HG03060 (cell line): Measurements from ENCODE around the gene CCL25.
"Not testable (repeated sequence)": the region's sequence is repeated elsewhere in the genome, so short reads cannot be mapped to it uniquely, and the experiment has no call there.

Source experiments
- ATAC-seq: cut with Tn5 transposase; IDR thresholded peaks from one replicate; pipeline ENCODE4 v1.9.1; 2021; ENCODE audit warnings: low read depth, moderate number of reproducible peaks; ENCODE audit not compliant: unreplicated experiment

Gene CCL25

DNA sequence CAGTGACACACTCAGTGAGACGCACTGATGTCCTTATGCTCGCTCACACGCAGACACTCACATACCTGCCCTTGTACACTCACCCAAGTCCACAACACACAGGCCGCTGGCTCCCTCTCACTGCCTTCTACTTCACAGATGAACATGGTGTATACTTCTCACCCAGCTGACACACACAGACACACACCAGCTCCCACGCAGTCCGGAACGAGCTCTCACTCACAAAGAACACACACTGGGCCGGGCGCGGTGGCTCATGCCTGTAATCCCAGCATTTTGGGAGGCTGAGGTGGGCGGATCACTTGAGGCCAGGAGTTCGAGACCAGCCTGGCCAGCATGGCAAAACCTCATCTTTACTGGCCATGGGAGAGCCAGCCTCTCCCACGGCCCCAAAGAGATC, 31.6 kb downstream of the CCL25 start:
- ATAC-seq, result no peak

GRCh38 chr19:8085598-8086408, 33.2 kb downstream of the CCL25 start:
- ATAC-seq, result no peak

- ATAC-seq, result no peak
Observed at GRCh38 chr19:8086849-8087248, 34.3 kb downstream of the CCL25 start.

DNA sequence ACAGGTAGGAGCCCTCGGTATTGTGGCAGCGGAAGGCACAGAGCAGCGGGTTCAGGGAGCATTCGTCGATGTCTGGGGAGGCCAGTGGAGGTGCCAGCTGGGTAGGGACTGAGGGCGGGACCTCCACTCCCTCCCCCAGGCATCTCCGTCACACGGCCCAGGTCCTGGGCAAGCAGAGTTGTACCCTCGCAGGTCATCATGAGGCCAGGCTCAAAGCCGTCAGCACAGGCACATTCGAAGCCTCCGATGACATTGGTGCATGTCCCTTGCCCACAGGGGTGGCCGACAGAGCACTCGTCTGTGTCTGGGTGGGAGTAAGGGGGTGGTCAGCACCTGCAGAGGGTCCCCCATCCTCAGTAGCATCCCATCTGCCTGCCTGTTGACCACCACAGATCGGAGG, 35.3 kb downstream of the CCL25 start:
- no peak for ATAC-seq

DNA sequence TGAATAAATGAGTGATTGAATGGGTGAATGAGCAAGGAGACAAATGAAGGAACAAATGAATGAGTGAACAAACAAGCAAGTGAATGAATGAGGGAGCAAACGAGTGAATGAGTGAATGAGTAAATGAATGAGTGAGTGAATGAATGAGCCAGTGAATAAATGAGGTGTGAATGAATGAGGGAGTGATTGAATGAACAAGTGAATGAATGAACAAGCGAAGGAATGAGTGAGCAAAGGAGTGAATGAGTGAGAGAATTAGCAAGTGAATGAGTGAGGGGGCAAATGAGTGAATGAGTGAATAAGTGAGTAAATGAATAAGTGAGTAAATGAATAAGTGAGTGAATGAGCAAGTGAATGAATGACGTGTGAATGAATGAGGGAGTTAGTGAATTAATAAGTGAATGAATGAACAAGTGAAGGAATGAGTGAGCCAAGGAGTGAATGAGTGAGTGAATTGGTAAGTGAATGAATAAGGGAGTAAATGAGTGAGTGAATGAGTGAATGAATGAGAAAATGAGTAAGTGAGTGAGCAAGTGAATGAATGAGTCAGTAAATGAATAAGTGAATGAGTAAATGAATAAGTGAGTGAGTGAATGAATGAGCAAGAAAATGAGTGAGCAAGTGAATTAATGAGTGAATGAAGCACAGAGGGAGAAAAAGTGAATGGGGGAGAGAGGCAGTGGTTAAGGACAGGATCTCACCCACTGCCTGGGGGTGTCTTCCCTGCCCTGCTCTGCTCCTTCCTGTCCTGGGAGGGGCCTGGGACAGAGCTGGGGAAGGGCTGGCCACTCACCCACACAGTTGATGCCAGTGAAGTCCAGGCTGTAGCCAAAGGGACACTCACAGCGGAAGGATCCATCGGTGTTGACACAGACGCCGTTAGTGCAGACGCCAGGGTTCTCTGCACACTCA, 36.4 kb downstream of the CCL25 start:
- no peak for ATAC-seq

DNA sequence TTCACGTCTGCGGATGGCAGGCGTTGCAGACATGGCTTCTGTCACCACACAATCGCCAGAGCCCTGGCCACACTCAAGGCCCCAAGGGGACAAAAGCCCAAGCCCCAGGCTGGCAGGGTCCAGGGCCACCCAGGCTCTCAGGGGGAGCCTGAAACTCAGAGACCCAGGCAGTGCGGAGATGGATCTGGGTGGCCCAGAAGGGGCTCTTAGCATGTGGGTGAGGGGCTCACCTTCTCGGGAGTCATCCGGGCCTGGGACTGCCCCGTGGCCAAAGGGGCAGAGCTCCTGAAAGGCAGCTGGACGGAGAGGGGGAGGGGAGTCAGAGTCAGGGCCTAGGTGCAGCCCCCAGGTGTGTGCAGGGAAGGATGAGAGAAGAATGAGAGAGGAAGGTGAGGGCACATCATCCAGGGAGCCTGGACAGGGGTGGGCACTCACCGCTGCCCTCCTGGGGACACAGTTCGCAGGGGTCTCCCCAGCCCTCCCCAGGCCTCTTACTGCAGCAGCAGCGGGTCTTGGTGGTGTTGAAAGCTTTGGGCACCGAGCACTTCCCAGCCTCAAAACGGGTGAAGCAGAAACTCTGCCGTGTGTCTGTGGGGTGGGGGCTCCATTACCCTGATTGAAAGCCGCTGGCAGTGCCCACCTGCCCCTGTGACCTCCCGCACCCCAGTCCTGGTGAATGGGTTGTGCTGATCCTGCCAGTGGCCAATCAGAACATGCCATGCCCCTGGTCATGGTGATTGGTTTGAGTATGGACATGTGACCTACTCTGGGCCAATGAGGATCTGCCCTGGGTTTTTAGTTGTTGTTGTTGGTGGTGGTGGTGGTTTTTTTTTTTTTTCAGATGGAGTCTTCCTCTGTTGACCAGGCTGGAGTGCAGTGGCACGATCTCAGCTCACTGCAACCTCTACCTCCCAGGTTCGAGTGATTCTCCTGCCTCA, 37.4 kb downstream of the CCL25 start:
- ATAC-seq, result no peak

- ATAC-seq, result no peak
Observed at GRCh38 chr19:8090950-8091349, 38.4 kb downstream of the CCL25 start.

GRCh38 chr19:8093740-8094139, 41.2 kb downstream of the CCL25 start:
- no peak for ATAC-seq

GRCh38 chr19:8094336-8094735, 41.8 kb downstream of the CCL25 start:
- ATAC-seq, result no peak

GRCh38 chr19:8095354-8095886, 42.9 kb downstream of the CCL25 start:
- ATAC-seq, result no peak

- ATAC-seq, result no peak
Observed at GRCh38 chr19:8096071-8096470, 43.5 kb downstream of the CCL25 start.

- no peak for ATAC-seq
Observed at GRCh38 chr19:8097198-8097597, 44.6 kb downstream of the CCL25 start.

GRCh38 chr19:8097681-8098567, 45.4 kb downstream of the CCL25 start:
- ATAC-seq, result no peak

DNA sequence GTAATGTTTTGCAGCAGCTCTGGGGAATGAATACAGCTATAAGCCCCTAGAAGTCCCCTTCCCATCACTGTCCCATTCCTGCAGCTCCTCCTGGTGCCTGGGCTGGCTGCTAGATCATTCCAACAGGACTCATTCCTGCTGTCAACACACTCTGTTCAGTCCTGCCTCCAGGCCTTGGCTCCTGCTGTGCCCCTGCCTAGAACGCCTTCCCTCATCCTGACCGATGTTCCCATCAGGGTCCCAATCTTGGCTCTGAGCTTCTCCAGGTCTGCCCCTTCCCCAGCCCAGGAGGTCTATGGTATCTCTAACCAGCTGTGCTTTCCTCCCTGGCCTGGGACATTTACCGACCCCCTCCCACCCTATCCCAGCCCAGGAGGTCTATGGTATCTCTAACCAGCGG, 48.8 kb downstream of the CCL25 start:
- no peak for ATAC-seq

DNA sequence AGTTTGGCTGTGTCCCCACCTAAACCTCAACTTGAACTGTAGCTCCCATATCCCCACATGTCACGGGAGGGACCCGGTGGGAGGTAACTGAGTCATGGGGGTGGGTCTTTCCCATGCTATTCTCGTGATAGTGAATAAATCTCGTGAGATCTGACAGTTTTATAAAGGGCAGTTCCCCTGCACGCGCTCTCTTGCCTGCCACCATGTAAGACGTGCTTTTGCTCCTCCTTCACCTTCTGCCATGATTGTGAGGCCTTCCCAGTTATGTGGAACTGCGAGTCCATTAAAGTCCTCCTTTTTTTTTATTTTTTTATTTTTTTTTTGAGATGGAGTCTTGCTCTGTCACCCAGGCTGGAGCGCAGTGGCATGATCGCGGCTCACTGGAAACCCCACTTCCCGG, 49.4 kb downstream of the CCL25 start:
- not testable (repeated sequence) for ATAC-seq

DNA sequence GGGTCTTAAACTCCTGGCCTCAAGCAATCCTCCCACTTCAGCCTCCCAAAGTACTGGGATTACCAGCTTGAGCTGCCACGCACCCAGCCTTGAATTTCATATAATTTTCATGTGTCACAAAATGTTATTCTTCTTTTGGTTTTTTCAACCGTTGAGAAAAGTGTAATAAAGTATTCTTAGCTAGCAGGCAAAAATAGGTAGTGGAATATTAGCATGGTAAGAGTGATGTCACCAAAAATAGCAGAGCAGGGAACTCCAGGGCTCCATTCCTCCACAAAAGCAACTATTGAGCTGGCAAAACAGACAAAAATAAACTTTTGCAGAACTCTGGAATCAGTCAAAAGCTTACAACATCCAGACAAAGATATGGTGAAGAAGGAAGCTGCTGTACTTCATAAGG, 52.9 kb downstream of the CCL25 start:
- ATAC-seq, result no peak

DNA sequence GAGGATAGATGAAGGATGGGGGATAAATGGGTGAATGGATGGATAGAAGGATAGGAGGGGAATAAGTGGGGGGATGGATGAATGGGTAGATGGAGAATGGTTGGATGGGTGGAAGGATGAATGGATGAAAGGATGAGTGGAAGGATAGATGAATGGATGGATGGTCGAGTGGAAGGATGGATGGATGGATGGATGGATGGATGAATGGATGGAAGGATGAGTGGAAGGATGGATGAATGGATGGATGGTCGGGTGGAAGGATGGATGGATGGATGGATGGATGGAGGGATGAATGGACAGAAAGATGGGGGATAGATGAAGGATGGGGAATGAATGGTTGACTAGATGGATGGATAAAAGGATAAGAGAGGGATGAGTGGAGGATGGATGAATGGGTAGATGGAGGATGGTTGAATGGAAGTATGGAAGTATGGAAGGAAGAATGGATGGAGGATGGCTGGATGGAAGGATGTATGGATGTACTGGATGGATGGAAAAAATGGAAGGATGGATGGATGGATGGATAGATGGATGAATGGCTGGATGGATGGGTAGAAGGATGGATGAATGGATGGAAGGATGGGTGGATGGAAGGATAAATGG, 54.8 kb downstream of the CCL25 start:
- no peak for ATAC-seq

- no peak for ATAC-seq
Observed at GRCh38 chr19:8108560-8109445, 56.2 kb downstream of the CCL25 start.
